ENCODE data around the gene CLSTN2.

Gene CLSTN2

GRCh38 chr3:140459462-140459861, 524.5 kb downstream of the CLSTN2 start:
- H3K27ac ChIP-seq: no peak overlapping the region
- H3K4me3 ChIP-seq (IDR thresholded peaks at IDR 0.05; ENCODE audit: insufficient read depth, low read depth, low read length): no peak overlapping the region
- no peaks in the 10 kb centered on the region for H3K27me3 ChIP-seq (ENCODE audit: insufficient read depth, low read depth)
- H2AFZ ChIP-seq (ENCODE audit: low read depth): no peak overlapping the region
- H3K9ac ChIP-seq: no peak overlapping the region
- no peaks in the 10 kb centered on the region for H4K20me1 ChIP-seq (ENCODE audit: insufficient read depth)
- H3K4me1 ChIP-seq (ENCODE audit: low read depth, poor library complexity, severe bottlenecking): no peaks in the 10 kb centered on the region
- no peak for TF ChIP-seq CTCF (conservative IDR thresholded peaks at IDR 0.05; ENCODE audit: low read depth, low read length)
- no peaks in the 10 kb centered on the region for H3K79me2 ChIP-seq (ENCODE audit: insufficient read depth, low read depth)
- no peak overlapping the region for H3K4me2 ChIP-seq
- H3K36me3 ChIP-seq (ENCODE audit: insufficient read depth): no peaks in the 10 kb centered on the region

- H3K4me1 ChIP-seq (ENCODE audit: low read depth, poor library complexity, severe bottlenecking): no peaks in the 10 kb centered on the region
- no peak for TF ChIP-seq CTCF (conservative IDR thresholded peaks at IDR 0.05; ENCODE audit: low read depth, low read length)
- H2AFZ ChIP-seq (ENCODE audit: low read depth): no peak overlapping the region
- H3K36me3 ChIP-seq (ENCODE audit: insufficient read depth): no peaks in the 10 kb centered on the region
- no peaks in the 10 kb centered on the region for H3K79me2 ChIP-seq (ENCODE audit: insufficient read depth, low read depth)
- no peak overlapping the region for H3K27ac ChIP-seq
- H4K20me1 ChIP-seq (ENCODE audit: insufficient read depth): no peaks in the 10 kb centered on the region
- H3K4me3 ChIP-seq (IDR thresholded peaks at IDR 0.05; ENCODE audit: insufficient read depth, low read depth, low read length): no peak overlapping the region
- H3K9ac ChIP-seq: no peak overlapping the region
- H3K4me2 ChIP-seq: no peak overlapping the region
- H3K27me3 ChIP-seq (ENCODE audit: insufficient read depth, low read depth): no peaks in the 10 kb centered on the region
Measured at GRCh38 chr3:140461250-140461649, 526.3 kb downstream of the CLSTN2 start.

GRCh38 chr3:140463355-140463754, 528.4 kb downstream of the CLSTN2 start:
- no peak overlapping the region for H2AFZ ChIP-seq (ENCODE audit: low read depth)
- no peak overlapping the region for H3K4me2 ChIP-seq
- no peak for TF ChIP-seq CTCF (conservative IDR thresholded peaks at IDR 0.05; ENCODE audit: low read depth, low read length)

GRCh38 chr3:140465988-140466387, 531.0 kb downstream of the CLSTN2 start:
- no peak for TF ChIP-seq CTCF (conservative IDR thresholded peaks at IDR 0.05; ENCODE audit: low read depth, low read length)
- H4K20me1 ChIP-seq (ENCODE audit: insufficient read depth): no peaks in the 10 kb centered on the region
- H3K4me3 ChIP-seq (IDR thresholded peaks at IDR 0.05; ENCODE audit: insufficient read depth, low read depth, low read length): no peak overlapping the region
- H2AFZ ChIP-seq (ENCODE audit: low read depth): no peak overlapping the region
- no peaks in the 10 kb centered on the region for H3K79me2 ChIP-seq (ENCODE audit: insufficient read depth, low read depth)
- no peak overlapping the region for H3K9ac ChIP-seq
- no peaks in the 10 kb centered on the region for H3K36me3 ChIP-seq (ENCODE audit: insufficient read depth)
- H3K4me1 ChIP-seq (ENCODE audit: low read depth, poor library complexity, severe bottlenecking): no peaks in the 10 kb centered on the region
- H3K27me3 ChIP-seq (ENCODE audit: insufficient read depth, low read depth): no peaks in the 10 kb centered on the region
- no peak overlapping the region for H3K27ac ChIP-seq
- H3K4me2 ChIP-seq: no peak overlapping the region

More at GRCh38 chr3:140463355-140463754, 528.4 kb downstream of the CLSTN2 start:
- H3K4me3 ChIP-seq (IDR thresholded peaks at IDR 0.05; ENCODE audit: insufficient read depth, low read depth, low read length): no peak overlapping the region
- H3K79me2 ChIP-seq (ENCODE audit: insufficient read depth, low read depth): no peaks in the 10 kb centered on the region
- H3K36me3 ChIP-seq (ENCODE audit: insufficient read depth): no peaks in the 10 kb centered on the region
- H3K9ac ChIP-seq: no peak overlapping the region
- H3K27me3 ChIP-seq (ENCODE audit: insufficient read depth, low read depth): no peaks in the 10 kb centered on the region
- no peaks in the 10 kb centered on the region for H3K4me1 ChIP-seq (ENCODE audit: low read depth, poor library complexity, severe bottlenecking)
- H3K27ac ChIP-seq: no peak overlapping the region
- no peaks in the 10 kb centered on the region for H4K20me1 ChIP-seq (ENCODE audit: insufficient read depth)
